WTC11 (cell line): Measurements from ENCODE around the gene ABL1.

Source experiments
- CREB1 ChIP-seq: sonication (generic); formaldehyde crosslinking; IDR thresholded peaks from 2 replicates; pipeline ENCODE4 v1.8.0; 2023; ENCODE audit warnings: mild to moderate bottlenecking, missing genetic modification reagents
- E2F4 ChIP-seq: sonication (generic); formaldehyde crosslinking; IDR thresholded peaks from 2 replicates; pipeline ENCODE4 v1.8.1; 2022; ENCODE audit warnings: low read depth, mild to moderate bottlenecking, moderate library complexity, missing genetic modification reagents, borderline replicate concordance
- ESRRA ChIP-seq: sonication (generic); formaldehyde crosslinking; IDR thresholded peaks from 2 replicates; pipeline ENCODE4 v1.8.1; 2022; ENCODE audit warnings: mild to moderate bottlenecking, missing genetic modification reagents, borderline replicate concordance
- MYBL2 ChIP-seq: sonication (generic); formaldehyde crosslinking; IDR thresholded peaks from 2 replicates; pipeline ENCODE4 v1.8.1; 2023; ENCODE audit warnings: mild to moderate bottlenecking, moderate library complexity, missing genetic modification reagents
- NFYB ChIP-seq: sonication (generic); formaldehyde crosslinking; conservative IDR thresholded peaks from 2 replicates; pipeline ENCODE4 v1.8.0; 2022; ENCODE audit warnings: low read depth, missing genetic modification reagents
- SMAD3 ChIP-seq: sonication (generic); formaldehyde crosslinking; IDR thresholded peaks from 2 replicates; pipeline ENCODE4 v1.8.0; 2022; ENCODE audit warnings: missing genetic modification reagents, mild to moderate bottlenecking, borderline replicate concordance
- SP1 ChIP-seq: sonication (generic); formaldehyde crosslinking; conservative IDR thresholded peaks from 2 replicates; pipeline ENCODE4 v1.8.1; 2022; ENCODE audit warnings: missing genetic modification reagents
- TF ChIP-seq, protein P1 (sequence below): fragments of 200-600 bp; IDR thresholded peaks from 2 replicates; pipeline ENCODE4 v1.8.0; 2022; ENCODE audit warnings: antibody characterized with exemption
- TF ChIP-seq, protein P2 (sequence below): sonication (generic); formaldehyde crosslinking; IDR thresholded peaks from 2 replicates; pipeline ENCODE4 v1.8.0; 2022; ENCODE audit warnings: mild to moderate bottlenecking, missing genetic modification reagents
- TF ChIP-seq, protein P3 (sequence below): sonication (generic); formaldehyde crosslinking; IDR thresholded peaks from 2 replicates; pipeline ENCODE4 v1.8.0; 2022; ENCODE audit warnings: mild to moderate bottlenecking, missing genetic modification reagents
- TF ChIP-seq, protein P4 (sequence below): sonication (generic); formaldehyde crosslinking; IDR thresholded peaks from 2 replicates; pipeline ENCODE4 v1.8.1; 2023; ENCODE audit warnings: mild to moderate bottlenecking, missing genetic modification reagents, borderline replicate concordance
- TF ChIP-seq, protein P5 (sequence below): sonication (generic); formaldehyde crosslinking; IDR thresholded peaks from 2 replicates; pipeline ENCODE4 v1.8.0; 2023; ENCODE audit warnings: mild to moderate bottlenecking, missing genetic modification reagents
- TF ChIP-seq, protein P6 (sequence below): sonication (generic); formaldehyde crosslinking; conservative IDR thresholded peaks from 2 replicates; pipeline ENCODE4 v1.8.1; 2023; ENCODE audit warnings: mild to moderate bottlenecking, low read depth, missing genetic modification reagents, moderate library complexity

DNA sequence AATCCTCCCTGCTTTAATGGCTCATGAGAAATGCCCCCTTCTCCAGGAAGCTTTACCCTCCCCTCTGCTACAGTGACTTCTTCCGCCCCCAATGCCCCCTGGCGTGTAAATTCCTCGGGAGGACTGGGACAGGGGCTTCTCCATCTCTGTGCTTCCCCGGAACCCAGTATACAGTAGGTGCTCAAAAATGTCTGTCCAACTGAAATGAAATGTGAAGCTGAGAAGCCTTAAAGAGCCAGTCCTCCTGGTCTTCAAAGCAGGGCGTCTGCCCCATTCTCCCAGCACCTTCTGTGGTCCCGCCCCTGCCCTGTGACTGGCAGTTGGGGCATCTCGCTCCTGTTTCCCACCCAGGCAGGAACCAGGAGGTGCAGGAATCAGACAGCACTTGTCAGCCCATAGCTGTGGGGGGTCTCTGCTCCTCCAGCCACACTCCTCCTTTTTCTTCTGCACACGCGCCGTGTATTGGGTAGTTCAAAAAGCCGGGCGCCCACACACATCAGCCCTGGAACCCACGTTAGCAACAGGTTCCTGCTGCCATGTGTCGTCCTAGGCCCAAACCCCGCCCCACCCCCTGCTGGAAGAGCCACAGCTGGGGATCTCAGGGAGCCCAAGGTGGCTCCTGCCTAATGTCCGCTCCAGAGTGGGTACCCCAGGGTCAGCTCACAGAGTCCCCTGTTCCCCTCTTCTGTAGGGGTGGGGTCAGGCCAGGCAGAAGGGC is 88.0 kb downstream of the ABL1 start:
- TF ChIP-seq, protein P1, sequence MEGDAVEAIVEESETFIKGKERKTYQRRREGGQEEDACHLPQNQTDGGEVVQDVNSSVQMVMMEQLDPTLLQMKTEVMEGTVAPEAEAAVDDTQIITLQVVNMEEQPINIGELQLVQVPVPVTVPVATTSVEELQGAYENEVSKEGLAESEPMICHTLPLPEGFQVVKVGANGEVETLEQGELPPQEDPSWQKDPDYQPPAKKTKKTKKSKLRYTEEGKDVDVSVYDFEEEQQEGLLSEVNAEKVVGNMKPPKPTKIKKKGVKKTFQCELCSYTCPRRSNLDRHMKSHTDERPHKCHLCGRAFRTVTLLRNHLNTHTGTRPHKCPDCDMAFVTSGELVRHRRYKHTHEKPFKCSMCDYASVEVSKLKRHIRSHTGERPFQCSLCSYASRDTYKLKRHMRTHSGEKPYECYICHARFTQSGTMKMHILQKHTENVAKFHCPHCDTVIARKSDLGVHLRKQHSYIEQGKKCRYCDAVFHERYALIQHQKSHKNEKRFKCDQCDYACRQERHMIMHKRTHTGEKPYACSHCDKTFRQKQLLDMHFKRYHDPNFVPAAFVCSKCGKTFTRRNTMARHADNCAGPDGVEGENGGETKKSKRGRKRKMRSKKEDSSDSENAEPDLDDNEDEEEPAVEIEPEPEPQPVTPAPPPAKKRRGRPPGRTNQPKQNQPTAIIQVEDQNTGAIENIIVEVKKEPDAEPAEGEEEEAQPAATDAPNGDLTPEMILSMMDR: no peak
- TF ChIP-seq CREB1 (CRISPR knock-in tag) (no peak), E2F4 (CRISPR knock-in tag) (no peak), NFYB (no peak), ESRRA (CRISPR knock-in tag) (no peak), SMAD3 (CRISPR knock-in tag) (no peak), MYBL2 (CRISPR knock-in tag) (no peak), SP1 (CRISPR knock-in tag) (no peak)
- TF ChIP-seq, protein P2, sequence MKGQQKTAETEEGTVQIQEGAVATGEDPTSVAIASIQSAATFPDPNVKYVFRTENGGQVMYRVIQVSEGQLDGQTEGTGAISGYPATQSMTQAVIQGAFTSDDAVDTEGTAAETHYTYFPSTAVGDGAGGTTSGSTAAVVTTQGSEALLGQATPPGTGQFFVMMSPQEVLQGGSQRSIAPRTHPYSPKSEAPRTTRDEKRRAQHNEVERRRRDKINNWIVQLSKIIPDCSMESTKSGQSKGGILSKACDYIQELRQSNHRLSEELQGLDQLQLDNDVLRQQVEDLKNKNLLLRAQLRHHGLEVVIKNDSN (CRISPR knock-in tag): no peak
- TF ChIP-seq, protein P3, sequence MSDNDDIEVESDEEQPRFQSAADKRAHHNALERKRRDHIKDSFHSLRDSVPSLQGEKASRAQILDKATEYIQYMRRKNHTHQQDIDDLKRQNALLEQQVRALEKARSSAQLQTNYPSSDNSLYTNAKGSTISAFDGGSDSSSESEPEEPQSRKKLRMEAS: no peak
- TF ChIP-seq, protein P4, sequence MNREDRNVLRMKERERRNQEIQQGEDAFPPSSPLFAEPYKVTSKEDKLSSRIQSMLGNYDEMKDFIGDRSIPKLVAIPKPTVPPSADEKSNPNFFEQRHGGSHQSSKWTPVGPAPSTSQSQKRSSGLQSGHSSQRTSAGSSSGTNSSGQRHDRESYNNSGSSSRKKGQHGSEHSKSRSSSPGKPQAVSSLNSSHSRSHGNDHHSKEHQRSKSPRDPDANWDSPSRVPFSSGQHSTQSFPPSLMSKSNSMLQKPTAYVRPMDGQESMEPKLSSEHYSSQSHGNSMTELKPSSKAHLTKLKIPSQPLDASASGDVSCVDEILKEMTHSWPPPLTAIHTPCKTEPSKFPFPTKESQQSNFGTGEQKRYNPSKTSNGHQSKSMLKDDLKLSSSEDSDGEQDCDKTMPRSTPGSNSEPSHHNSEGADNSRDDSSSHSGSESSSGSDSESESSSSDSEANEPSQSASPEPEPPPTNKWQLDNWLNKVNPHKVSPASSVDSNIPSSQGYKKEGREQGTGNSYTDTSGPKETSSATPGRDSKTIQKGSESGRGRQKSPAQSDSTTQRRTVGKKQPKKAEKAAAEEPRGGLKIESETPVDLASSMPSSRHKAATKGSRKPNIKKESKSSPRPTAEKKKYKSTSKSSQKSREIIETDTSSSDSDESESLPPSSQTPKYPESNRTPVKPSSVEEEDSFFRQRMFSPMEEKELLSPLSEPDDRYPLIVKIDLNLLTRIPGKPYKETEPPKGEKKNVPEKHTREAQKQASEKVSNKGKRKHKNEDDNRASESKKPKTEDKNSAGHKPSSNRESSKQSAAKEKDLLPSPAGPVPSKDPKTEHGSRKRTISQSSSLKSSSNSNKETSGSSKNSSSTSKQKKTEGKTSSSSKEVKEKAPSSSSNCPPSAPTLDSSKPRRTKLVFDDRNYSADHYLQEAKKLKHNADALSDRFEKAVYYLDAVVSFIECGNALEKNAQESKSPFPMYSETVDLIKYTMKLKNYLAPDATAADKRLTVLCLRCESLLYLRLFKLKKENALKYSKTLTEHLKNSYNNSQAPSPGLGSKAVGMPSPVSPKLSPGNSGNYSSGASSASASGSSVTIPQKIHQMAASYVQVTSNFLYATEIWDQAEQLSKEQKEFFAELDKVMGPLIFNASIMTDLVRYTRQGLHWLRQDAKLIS (CRISPR knock-in tag): no peak
- TF ChIP-seq, protein P5, sequence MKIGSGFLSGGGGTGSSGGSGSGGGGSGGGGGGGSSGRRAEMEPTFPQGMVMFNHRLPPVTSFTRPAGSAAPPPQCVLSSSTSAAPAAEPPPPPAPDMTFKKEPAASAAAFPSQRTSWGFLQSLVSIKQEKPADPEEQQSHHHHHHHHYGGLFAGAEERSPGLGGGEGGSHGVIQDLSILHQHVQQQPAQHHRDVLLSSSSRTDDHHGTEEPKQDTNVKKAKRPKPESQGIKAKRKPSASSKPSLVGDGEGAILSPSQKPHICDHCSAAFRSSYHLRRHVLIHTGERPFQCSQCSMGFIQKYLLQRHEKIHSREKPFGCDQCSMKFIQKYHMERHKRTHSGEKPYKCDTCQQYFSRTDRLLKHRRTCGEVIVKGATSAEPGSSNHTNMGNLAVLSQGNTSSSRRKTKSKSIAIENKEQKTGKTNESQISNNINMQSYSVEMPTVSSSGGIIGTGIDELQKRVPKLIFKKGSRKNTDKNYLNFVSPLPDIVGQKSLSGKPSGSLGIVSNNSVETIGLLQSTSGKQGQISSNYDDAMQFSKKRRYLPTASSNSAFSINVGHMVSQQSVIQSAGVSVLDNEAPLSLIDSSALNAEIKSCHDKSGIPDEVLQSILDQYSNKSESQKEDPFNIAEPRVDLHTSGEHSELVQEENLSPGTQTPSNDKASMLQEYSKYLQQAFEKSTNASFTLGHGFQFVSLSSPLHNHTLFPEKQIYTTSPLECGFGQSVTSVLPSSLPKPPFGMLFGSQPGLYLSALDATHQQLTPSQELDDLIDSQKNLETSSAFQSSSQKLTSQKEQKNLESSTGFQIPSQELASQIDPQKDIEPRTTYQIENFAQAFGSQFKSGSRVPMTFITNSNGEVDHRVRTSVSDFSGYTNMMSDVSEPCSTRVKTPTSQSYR (CRISPR knock-in tag): no peak
- TF ChIP-seq, protein P6, sequence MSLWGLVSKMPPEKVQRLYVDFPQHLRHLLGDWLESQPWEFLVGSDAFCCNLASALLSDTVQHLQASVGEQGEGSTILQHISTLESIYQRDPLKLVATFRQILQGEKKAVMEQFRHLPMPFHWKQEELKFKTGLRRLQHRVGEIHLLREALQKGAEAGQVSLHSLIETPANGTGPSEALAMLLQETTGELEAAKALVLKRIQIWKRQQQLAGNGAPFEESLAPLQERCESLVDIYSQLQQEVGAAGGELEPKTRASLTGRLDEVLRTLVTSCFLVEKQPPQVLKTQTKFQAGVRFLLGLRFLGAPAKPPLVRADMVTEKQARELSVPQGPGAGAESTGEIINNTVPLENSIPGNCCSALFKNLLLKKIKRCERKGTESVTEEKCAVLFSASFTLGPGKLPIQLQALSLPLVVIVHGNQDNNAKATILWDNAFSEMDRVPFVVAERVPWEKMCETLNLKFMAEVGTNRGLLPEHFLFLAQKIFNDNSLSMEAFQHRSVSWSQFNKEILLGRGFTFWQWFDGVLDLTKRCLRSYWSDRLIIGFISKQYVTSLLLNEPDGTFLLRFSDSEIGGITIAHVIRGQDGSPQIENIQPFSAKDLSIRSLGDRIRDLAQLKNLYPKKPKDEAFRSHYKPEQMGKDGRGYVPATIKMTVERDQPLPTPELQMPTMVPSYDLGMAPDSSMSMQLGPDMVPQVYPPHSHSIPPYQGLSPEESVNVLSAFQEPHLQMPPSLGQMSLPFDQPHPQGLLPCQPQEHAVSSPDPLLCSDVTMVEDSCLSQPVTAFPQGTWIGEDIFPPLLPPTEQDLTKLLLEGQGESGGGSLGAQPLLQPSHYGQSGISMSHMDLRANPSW: no peak
